ENCODE measurements around the gene IER5L. TPM values are rescaled to one million over a fixed set of nuclear protein-coding genes. Genes with fewer than 3 reads are reported as not detected.
"Not testable (repeated sequence)": the region's sequence is repeated elsewhere in the genome, so short reads cannot be mapped to it uniquely, and the experiment has no call there.

IER5L gene
- total and polyA plus RNA-seq, 5 donors from 2014 or later, result 2.7 TPM; not detected in 4

DNA sequence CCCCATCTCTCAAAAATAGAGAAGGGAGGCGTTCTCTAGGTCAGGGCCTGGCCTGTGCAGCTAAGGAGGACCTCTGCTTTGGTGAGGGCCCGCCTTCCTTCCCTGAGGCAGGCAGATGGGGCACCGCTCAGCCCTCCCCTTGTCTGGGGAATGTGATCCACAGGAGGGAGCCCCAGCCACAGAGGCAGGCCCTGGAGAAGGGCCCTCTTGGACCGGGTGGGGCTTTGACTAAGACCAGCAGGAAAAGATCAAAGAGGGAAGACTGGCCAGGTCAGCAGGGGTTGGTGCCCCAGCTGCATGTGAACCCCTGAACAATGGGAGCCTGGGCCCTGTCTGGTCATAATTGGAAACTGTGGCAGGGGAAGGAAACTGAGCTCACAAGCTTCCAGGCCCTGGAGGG lies 45.0 kb downstream of the IER5L start:
- Mint-ChIP-seq H3K9me3 (no peaks in the 10 kb centered on the region), H3K4me3 (no peak overlapping the region), H3K36me3 (peaks cover 28% of the 10 kb centered on the region), H3K27ac (no peak overlapping the region), H3K4me1 (peaks cover 0 to 15% (median 7%) of the 10 kb centered on the region in 4 donors), H3K27me3 (no peaks in the 10 kb centered on the region)
- DNase-seq (no peak), ATAC-seq (ENCODE audit: low read depth in 2 of 2) (no peak)
- Histone ChIP-seq H3K36me3 (ENCODE audit: control insufficient read depth, insufficient read depth, low read length) (peaks cover 39% of the 10 kb centered on the region), H3K4me3 (ENCODE audit: low read depth, low read length) (no peak overlapping the region), H3K27ac (ENCODE audit: insufficient read depth, low read length, poor library complexity, severe bottlenecking) (no peak overlapping the region), H3K4me1 (ENCODE audit: control insufficient read depth, insufficient read depth, low read length, poor library complexity, severe bottlenecking) (peaks cover 5% of the 10 kb centered on the region), H3K9me3 (ENCODE audit: control insufficient read depth in 2 of 2, low read length in 2 of 2) (no peaks in the 10 kb centered on the region), H3K27me3 (ENCODE audit: control insufficient read depth, insufficient read depth, low read length) (no peaks in the 10 kb centered on the region)

DNA sequence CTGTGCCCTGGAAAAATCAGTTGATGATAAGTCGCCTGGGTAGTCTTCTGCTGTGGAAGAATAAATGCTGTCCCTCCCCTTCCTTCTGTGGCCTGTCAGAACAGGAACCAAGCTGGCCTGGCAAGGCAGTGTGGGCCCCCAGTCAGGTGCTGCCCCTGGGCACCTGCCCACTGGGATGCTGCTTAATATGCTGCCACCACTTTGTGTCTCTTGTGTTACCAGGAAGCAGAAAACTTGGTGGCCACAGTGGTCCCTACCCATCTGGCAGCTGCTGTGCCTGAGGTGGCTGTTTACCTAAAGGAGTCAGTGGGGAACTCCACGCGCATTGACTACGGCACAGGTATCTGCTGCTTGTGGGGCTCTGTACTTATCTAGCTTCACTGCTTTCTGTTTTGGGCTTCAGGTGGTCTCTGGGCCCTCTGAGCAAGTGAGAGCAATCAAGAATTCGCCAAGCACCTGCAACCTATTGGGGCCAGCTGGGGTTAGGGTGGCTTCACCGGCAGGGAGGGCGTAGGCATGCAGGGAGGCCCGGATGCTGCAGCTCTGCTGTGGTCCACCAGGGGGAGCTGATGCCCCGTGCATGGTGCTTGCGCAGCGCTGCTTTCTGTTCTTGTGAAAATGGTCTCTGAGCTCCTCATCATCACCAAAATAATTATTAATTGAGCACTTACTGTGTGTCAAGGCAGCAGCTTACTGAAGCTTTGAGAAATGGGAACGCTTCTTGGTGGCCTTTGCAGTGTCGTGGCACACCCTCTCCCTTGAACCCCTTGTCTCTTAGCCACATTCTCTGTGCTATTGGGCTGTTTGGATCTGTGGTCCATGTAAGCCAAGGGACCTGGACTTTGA lies 46.5 kb downstream of the IER5L start:
- Mint-ChIP-seq H3K4me3 (peak overlapping the region in 1 of 4 donors; percentile 66), H3K4me1 (peaks cover 0 to 15% (median 7%) of the 10 kb centered on the region in 4 donors), H3K27me3 (no peaks in the 10 kb centered on the region), H3K36me3 (peaks cover 26% of the 10 kb centered on the region), H3K27ac (peak overlapping the region in 1 of 3 donors; percentile 6), H3K9me3 (no peaks in the 10 kb centered on the region)
- Histone ChIP-seq H3K4me1 (ENCODE audit: control insufficient read depth, insufficient read depth, low read length, poor library complexity, severe bottlenecking) (peaks cover 5% of the 10 kb centered on the region), H3K27ac (ENCODE audit: insufficient read depth, low read length, poor library complexity, severe bottlenecking) (no peak overlapping the region), H3K4me3 (ENCODE audit: low read depth, low read length) (no peak overlapping the region), H3K27me3 (ENCODE audit: control insufficient read depth, insufficient read depth, low read length) (no peaks in the 10 kb centered on the region), H3K36me3 (ENCODE audit: control insufficient read depth, insufficient read depth, low read length) (peaks cover 45% of the 10 kb centered on the region), H3K9me3 (ENCODE audit: control insufficient read depth in 2 of 2, low read length in 2 of 2) (no peaks in the 10 kb centered on the region)
- DNase-seq (peak; percentile 72 to 86 (median 82)), ATAC-seq (ENCODE audit: low read depth in 2 of 2) (peak; percentile 98 to 99)

DNA sequence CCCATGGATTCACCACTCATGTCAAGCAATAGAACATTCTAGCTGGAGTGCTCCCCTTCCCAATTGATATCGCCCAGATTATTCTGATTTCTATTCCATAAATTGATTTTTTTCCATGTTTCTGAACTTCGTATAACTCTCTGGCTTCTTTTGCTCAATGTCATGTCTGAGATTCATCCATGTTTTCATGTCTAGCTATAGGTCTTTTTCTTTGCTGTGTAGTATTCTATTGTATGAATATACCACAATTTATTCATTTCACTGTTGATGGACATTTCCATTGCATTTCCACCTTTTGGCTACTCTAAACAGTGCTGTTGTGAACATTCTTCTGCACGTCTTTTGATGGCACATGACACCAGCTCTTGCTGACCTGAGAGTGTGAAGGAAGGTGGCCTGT lies 47.3 kb downstream of the IER5L start:
- Histone ChIP-seq H3K4me3 (ENCODE audit: low read depth, low read length) (no peak overlapping the region), H3K36me3 (ENCODE audit: control insufficient read depth, insufficient read depth, low read length) (peaks cover 47% of the 10 kb centered on the region), H3K9me3 (ENCODE audit: control insufficient read depth in 2 of 2, low read length in 2 of 2) (no peaks in the 10 kb centered on the region), H3K27me3 (ENCODE audit: control insufficient read depth, insufficient read depth, low read length) (no peaks in the 10 kb centered on the region), H3K4me1 (ENCODE audit: control insufficient read depth, insufficient read depth, low read length, poor library complexity, severe bottlenecking) (peaks cover 5% of the 10 kb centered on the region), H3K27ac (ENCODE audit: insufficient read depth, low read length, poor library complexity, severe bottlenecking) (no peak overlapping the region)
- H3K36me3 Mint-ChIP-seq, result peaks cover 26% of the 10 kb centered on the region
- DNase-seq, result no peak
- H3K27ac Mint-ChIP-seq, result no peak overlapping the region
- H3K9me3 Mint-ChIP-seq, result no peaks in the 10 kb centered on the region
- peaks cover 0 to 15% (median 7%) of the 10 kb centered on the region in 4 donors for H3K4me1 Mint-ChIP-seq
- ATAC-seq (ENCODE audit: low read depth in 2 of 2), result no peak
- no peaks in the 10 kb centered on the region for H3K27me3 Mint-ChIP-seq
- H3K4me3 Mint-ChIP-seq, result no peak overlapping the region

DNA sequence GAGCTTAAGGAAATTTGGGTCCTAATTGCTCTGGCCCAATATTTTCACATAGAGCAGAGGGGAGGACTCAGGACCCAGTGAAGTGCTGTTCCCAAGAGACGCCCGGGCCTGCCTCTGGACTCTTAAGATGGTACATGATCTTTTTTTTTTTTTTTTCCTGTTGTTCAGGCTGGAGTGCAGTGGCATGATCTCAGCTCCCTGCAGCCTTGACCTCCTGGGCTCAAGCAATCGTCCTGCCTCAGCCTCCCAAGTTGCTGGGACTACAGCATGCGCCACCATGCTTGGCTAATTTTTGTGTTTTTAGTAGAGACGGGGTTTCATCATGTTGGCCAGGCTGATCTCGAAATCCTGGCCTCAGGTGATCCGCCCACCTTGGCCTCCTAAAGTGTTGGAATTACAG lies 47.8 kb downstream of the IER5L start:
- H3K36me3 ChIP-seq (ENCODE audit: control insufficient read depth, insufficient read depth, low read length), result peaks cover 49% of the 10 kb centered on the region
- ATAC-seq (ENCODE audit: low read depth in 2 of 2); H3K4me1 ChIP-seq (ENCODE audit: control insufficient read depth, insufficient read depth, low read length, poor library complexity, severe bottlenecking); H3K4me3 ChIP-seq (ENCODE audit: low read depth, low read length); H3K27me3 Mint-ChIP-seq; H3K4me3 Mint-ChIP-seq; H3K27ac ChIP-seq (ENCODE audit: insufficient read depth, low read length, poor library complexity, severe bottlenecking); H3K27me3 ChIP-seq (ENCODE audit: control insufficient read depth, insufficient read depth, low read length); H3K27ac Mint-ChIP-seq; H3K9me3 Mint-ChIP-seq; H3K9me3 ChIP-seq (ENCODE audit: control insufficient read depth in 2 of 2, low read length in 2 of 2); DNase-seq: not testable (repeated sequence)
- Mint-ChIP-seq H3K4me1 (peaks cover 0 to 15% (median 7%) of the 10 kb centered on the region in 4 donors), H3K36me3 (peaks cover 23% of the 10 kb centered on the region)

DNA sequence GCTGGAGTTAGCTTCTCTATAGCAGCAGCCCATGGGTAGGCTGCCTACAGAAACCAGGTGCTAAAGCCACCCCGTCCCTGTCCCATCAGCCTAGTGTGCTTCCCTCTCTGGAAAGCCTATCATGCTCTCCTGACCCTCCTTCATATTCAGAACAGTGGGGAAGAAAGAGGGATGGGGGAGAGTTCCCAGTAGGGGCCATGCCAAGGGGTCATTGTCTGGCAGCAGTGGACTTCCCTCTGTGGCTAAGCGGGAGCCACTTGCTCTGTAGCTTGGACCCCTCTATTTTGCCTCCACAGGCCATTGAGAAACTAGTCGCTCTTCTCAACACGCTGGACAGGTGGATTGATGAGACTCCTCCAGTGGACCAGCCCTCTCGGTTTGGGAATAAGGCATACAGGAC lies 49.4 kb downstream of the IER5L start:
- DNase-seq (no peak), ATAC-seq (ENCODE audit: low read depth in 2 of 2) (no peak)
- Mint-ChIP-seq H3K4me3 (no peak overlapping the region), H3K27me3 (no peaks in the 10 kb centered on the region), H3K27ac (no peak overlapping the region), H3K4me1 (peaks cover 0 to 12% (median 6%) of the 10 kb centered on the region in 4 donors), H3K9me3 (no peaks in the 10 kb centered on the region), H3K36me3 (peaks cover 18% of the 10 kb centered on the region)
- no peak overlapping the region for H3K27ac ChIP-seq (ENCODE audit: insufficient read depth, low read length, poor library complexity, severe bottlenecking)
- H3K27me3 ChIP-seq (ENCODE audit: control insufficient read depth, insufficient read depth, low read length), result no peaks in the 10 kb centered on the region
- peaks cover 55% of the 10 kb centered on the region for H3K36me3 ChIP-seq (ENCODE audit: control insufficient read depth, insufficient read depth, low read length)
- peaks cover 5% of the 10 kb centered on the region for H3K4me1 ChIP-seq (ENCODE audit: control insufficient read depth, insufficient read depth, low read length, poor library complexity, severe bottlenecking)
- H3K4me3 ChIP-seq (ENCODE audit: low read depth, low read length), result no peak overlapping the region
- no peaks in the 10 kb centered on the region for H3K9me3 ChIP-seq (ENCODE audit: control insufficient read depth in 2 of 2, low read length in 2 of 2)

- Histone ChIP-seq H3K27me3 (ENCODE audit: control insufficient read depth, insufficient read depth, low read length) (no peaks in the 10 kb centered on the region), H3K27ac (ENCODE audit: insufficient read depth, low read length, poor library complexity, severe bottlenecking) (no peak overlapping the region), H3K4me1 (ENCODE audit: control insufficient read depth, insufficient read depth, low read length, poor library complexity, severe bottlenecking) (peaks cover 5% of the 10 kb centered on the region), H3K9me3 (ENCODE audit: control insufficient read depth in 2 of 2, low read length in 2 of 2) (no peaks in the 10 kb centered on the region), H3K4me3 (ENCODE audit: low read depth, low read length) (no peak overlapping the region), H3K36me3 (ENCODE audit: control insufficient read depth, insufficient read depth, low read length) (peaks cover 56% of the 10 kb centered on the region)
- peak overlapping the region in 2 of 3 donors; percentile 31 to 77 for H3K27ac Mint-ChIP-seq
- H3K36me3 Mint-ChIP-seq, result peaks cover 14% of the 10 kb centered on the region
- no peak overlapping the region for H3K4me3 Mint-ChIP-seq
- DNase-seq, result no peak
- H3K4me1 Mint-ChIP-seq, result peaks cover 0 to 11% (median 5%) of the 10 kb centered on the region in 4 donors
- no peaks in the 10 kb centered on the region for H3K27me3 Mint-ChIP-seq
- no peak for ATAC-seq (ENCODE audit: low read depth in 2 of 2)
- no peaks in the 10 kb centered on the region for H3K9me3 Mint-ChIP-seq
Observed at GRCh38 chr9:129126749-129127618, 51.1 kb downstream of the IER5L start.

Data from CD4-positive, CD25-positive, alpha-beta regulatory T cell (primary cell).